ENCODE measurements around the gene WDR33. TPM values are rescaled to one million over a fixed set of nuclear protein-coding genes. Genes with fewer than 3 reads are reported as not detected.

WDR33 gene
- total RNA-seq, 1 donor, result 35.4 TPM

- no peak for DNase-seq (ENCODE audit: low read depth)
- H3K4me3 ChIP-seq (ENCODE audit: low read depth, low read length), result no peak overlapping the region
- no peak for TF ChIP-seq CTCF (IDR thresholded peaks at IDR 0.05; ENCODE audit: insufficient read depth, low read depth, low read length)
Observed at GRCh38 chr2:127672341-127673224, 138.4 kb downstream of the WDR33 start.

- no peak overlapping the region for H3K4me3 ChIP-seq (ENCODE audit: low read depth, low read length)
- no peak for DNase-seq (ENCODE audit: low read depth)
- TF ChIP-seq CTCF (IDR thresholded peaks at IDR 0.05; ENCODE audit: insufficient read depth, low read depth, low read length), result no peak
Observed at GRCh38 chr2:127671557-127672302, 139.2 kb downstream of the WDR33 start.

- no peak for TF ChIP-seq CTCF (IDR thresholded peaks at IDR 0.05; ENCODE audit: insufficient read depth, low read depth, low read length)
- no peak overlapping the region for H3K4me3 ChIP-seq (ENCODE audit: low read depth, low read length)
- DNase-seq (ENCODE audit: low read depth), result no peak
Observed at GRCh38 chr2:127670957-127671290, 140.0 kb downstream of the WDR33 start.

- no peak for DNase-seq (ENCODE audit: low read depth)
- no peak for TF ChIP-seq CTCF (IDR thresholded peaks at IDR 0.05; ENCODE audit: insufficient read depth, low read depth, low read length)
- no peak overlapping the region for H3K4me3 ChIP-seq (ENCODE audit: low read depth, low read length)
Observed at GRCh38 chr2:127670055-127670956, 140.7 kb downstream of the WDR33 start.

GRCh38 chr2:127669056-127669455 is 141.9 kb downstream of the WDR33 start:
- H3K4me3 ChIP-seq (ENCODE audit: low read depth, low read length), result no peak overlapping the region
- TF ChIP-seq CTCF (IDR thresholded peaks at IDR 0.05; ENCODE audit: insufficient read depth, low read depth, low read length), result no peak
- DNase-seq (ENCODE audit: low read depth), result peak; percentile 59

- no peak for TF ChIP-seq CTCF (IDR thresholded peaks at IDR 0.05; ENCODE audit: insufficient read depth, low read depth, low read length)
- no peak for DNase-seq (ENCODE audit: low read depth)
- no peak overlapping the region for H3K4me3 ChIP-seq (ENCODE audit: low read depth, low read length)
Observed at GRCh38 chr2:127665267-127665893, 145.6 kb downstream of the WDR33 start.

Measured in fibroblast of villous mesenchyme (primary cell).